Measurements from ENCODE around the gene NID2.

The NID2 gene

GRCh38 chr14:51981218-51981854 is 87.5 kb downstream of the NID2 start:
- TF ChIP-seq POLR2A (IDR thresholded peaks at IDR 0.05; ENCODE audit: low read depth, low read length) = no peak
- no peak for FAIRE-seq
- DNase-seq (ENCODE audit: insufficient read length, low spot score) = no peak

- FAIRE-seq = peak; percentile 80
These were observed 89.7 kb downstream of the NID2 start for GRCh38 chr14:51979088-51979709.

GRCh38 chr14:51978681-51979085 is 90.2 kb downstream of the NID2 start:
- DNase-seq (ENCODE audit: insufficient read length, low spot score) (no peak), FAIRE-seq (no peak)
- TF ChIP-seq POLR2A (IDR thresholded peaks at IDR 0.05; ENCODE audit: low read depth, low read length) = no peak

More at GRCh38 chr14:51979088-51979709, 89.7 kb downstream of the NID2 start:
- peak; percentile 38 for DNase-seq (ENCODE audit: insufficient read length, low spot score)
- TF ChIP-seq POLR2A (IDR thresholded peaks at IDR 0.05; ENCODE audit: low read depth, low read length) = no peak

- FAIRE-seq = no peak
These were observed 91.8 kb downstream of the NID2 start for GRCh38 chr14:51977075-51977474.

GRCh38 chr14:51972566-51972965 is 96.3 kb downstream of the NID2 start:
- no peak for FAIRE-seq
- TF ChIP-seq POLR2A (IDR thresholded peaks at IDR 0.05; ENCODE audit: low read depth, low read length) = no peak

More at GRCh38 chr14:51977075-51977474, 91.8 kb downstream of the NID2 start:
- no peak for TF ChIP-seq POLR2A (IDR thresholded peaks at IDR 0.05; ENCODE audit: low read depth, low read length)
- DNase-seq (ENCODE audit: insufficient read length, low spot score) = no peak

GRCh38 chr14:51969852-51970540 is 98.9 kb downstream of the NID2 start:
- no peak for DNase-seq (ENCODE audit: insufficient read length, low spot score)
- no peak for TF ChIP-seq POLR2A (IDR thresholded peaks at IDR 0.05; ENCODE audit: low read depth, low read length)
- FAIRE-seq = no peak

More at GRCh38 chr14:51972566-51972965, 96.3 kb downstream of the NID2 start:
- DNase-seq (ENCODE audit: insufficient read length, low spot score) = no peak

- no peak for FAIRE-seq
- no peak for DNase-seq (ENCODE audit: insufficient read length, low spot score)
These were observed 101.3 kb downstream of the NID2 start for GRCh38 chr14:51967521-51967920.

GRCh38 chr14:51963286-51963685 is 105.6 kb downstream of the NID2 start:
- no peak for DNase-seq (ENCODE audit: insufficient read length, low spot score)
- no peak for TF ChIP-seq POLR2A (IDR thresholded peaks at IDR 0.05; ENCODE audit: low read depth, low read length)
- FAIRE-seq = no peak

More at GRCh38 chr14:51967521-51967920, 101.3 kb downstream of the NID2 start:
- no peak for TF ChIP-seq POLR2A (IDR thresholded peaks at IDR 0.05; ENCODE audit: low read depth, low read length)

- TF ChIP-seq POLR2A (IDR thresholded peaks at IDR 0.05; ENCODE audit: low read depth, low read length) = no peak
- DNase-seq (ENCODE audit: insufficient read length, low spot score) (no peak), FAIRE-seq (no peak)
These were observed 106.1 kb downstream of the NID2 start for GRCh38 chr14:51962711-51963110.

- no peak for TF ChIP-seq POLR2A (IDR thresholded peaks at IDR 0.05; ENCODE audit: low read depth, low read length)
- no peak for DNase-seq (ENCODE audit: insufficient read length, low spot score)
These were observed 108.0 kb downstream of the NID2 start for GRCh38 chr14:51960866-51961265.

GRCh38 chr14:51959928-51960327 is 108.9 kb downstream of the NID2 start:
- TF ChIP-seq POLR2A (IDR thresholded peaks at IDR 0.05; ENCODE audit: low read depth, low read length) = no peak
- FAIRE-seq (no peak), DNase-seq (ENCODE audit: insufficient read length, low spot score) (no peak)

More at GRCh38 chr14:51960866-51961265, 108.0 kb downstream of the NID2 start:
- FAIRE-seq = no peak

GRCh38 chr14:51957950-51958349 is 110.9 kb downstream of the NID2 start:
- no peak for TF ChIP-seq POLR2A (IDR thresholded peaks at IDR 0.05; ENCODE audit: low read depth, low read length)
- DNase-seq (ENCODE audit: insufficient read length, low spot score) (no peak), FAIRE-seq (no peak)
